Neuronal stem cell (in vitro differentiated cells): Measurements from ENCODE around the gene PCDHGB5.

ENCODE experiments used
- DNase-seq: peaks from one replicate; pipeline ENCODE4 v3.0.0-alpha.2; 2013; ENCODE audit warnings: low spot score
- H2AFZ ChIP-seq: one replicate; pipeline ENCODE4 v1.6.1; 2013; ENCODE audit warnings: mild to moderate bottlenecking, low read length, inconsistent platforms
- H2AK5ac ChIP-seq: 2 replicates; pipeline ENCODE4 v1.6.1; 2013; ENCODE audit warnings: low read depth, mild to moderate bottlenecking, inconsistent platforms, low read length, moderate library complexity, mixed read lengths
- H2BK120ac ChIP-seq: 2 replicates; pipeline ENCODE4 v1.6.1; 2013; ENCODE audit warnings: low read depth, mild to moderate bottlenecking, inconsistent platforms, low read length, moderate library complexity, mixed read lengths
- H2BK12ac ChIP-seq: one replicate; pipeline ENCODE4 v1.6.1; 2013; ENCODE audit warnings: low read length, inconsistent platforms
- H2BK15ac ChIP-seq: 2 replicates; pipeline ENCODE4 v1.6.1; 2013; ENCODE audit warnings: mild to moderate bottlenecking, low read length, inconsistent platforms, mixed read lengths
- H2BK5ac ChIP-seq: one replicate; pipeline ENCODE4 v1.6.1; 2013; ENCODE audit warnings: inconsistent platforms, mild to moderate bottlenecking, low read length, moderate library complexity
- H3K14ac ChIP-seq: one replicate; pipeline ENCODE4 v1.6.1; 2013; ENCODE audit warnings: low read length, inconsistent platforms
- H3K18ac ChIP-seq: 2 replicates; pipeline ENCODE4 v1.6.1; 2013; ENCODE audit warnings: low read length, inconsistent platforms
- H3K23ac ChIP-seq: 2 replicates; pipeline ENCODE4 v1.6.1; 2013; ENCODE audit warnings: low read depth, mild to moderate bottlenecking, mixed read lengths, low read length, inconsistent platforms; ENCODE audit not compliant: poor library complexity
- H3K27ac ChIP-seq: replicated peaks from 3 replicates; pipeline ENCODE4 v1.5.1; 2013; ENCODE audit warnings: low read length, inconsistent platforms
- H3K27me3 ChIP-seq, 3 experiments: 2 replicates each; pipeline ENCODE4 v1.6.1; 2013; ENCODE audit warnings: low read length in 3 of 3, mild to moderate bottlenecking in 2 of 3, inconsistent platforms in 1 of 3, low read depth in 1 of 3, mixed read lengths in 1 of 3, moderate library complexity in 1 of 3; ENCODE audit not compliant: control insufficient read depth in 3 of 3, insufficient read depth in 3 of 3
- H3K36me3 ChIP-seq, 2 donors: replicated peaks in 1 of 2; 2 replicates each; pipeline ENCODE4 v1.6.1; 2013; ENCODE audit warnings: low read length in 2 of 2; ENCODE audit not compliant: control insufficient read depth in 2 of 2, insufficient read depth in 2 of 2
- H3K4ac ChIP-seq: 2 replicates; pipeline ENCODE4 v1.6.1; 2013; ENCODE audit warnings: inconsistent platforms, mild to moderate bottlenecking, low read length, moderate library complexity
- H3K4me1 ChIP-seq, 2 donors: 1 replicate in 1 of 2; 2 replicates in 1 of 2; pipeline ENCODE4 v1.6.1; 2013; ENCODE audit warnings: low read length in 2 of 2, low read depth in 1 of 2; ENCODE audit not compliant: control insufficient read depth in 2 of 2, insufficient read depth in 1 of 2
- H3K4me2 ChIP-seq: one replicate; pipeline ENCODE4 v1.6.1; 2013; ENCODE audit warnings: mild to moderate bottlenecking, low read length, inconsistent platforms; ENCODE audit not compliant: insufficient read depth, poor library complexity, severe bottlenecking
- H3K4me3 ChIP-seq, 2 donors: 2 replicates each; pipeline ENCODE4 v1.5.1; 2013; ENCODE audit warnings: low read length in 2 of 2, mild to moderate bottlenecking in 2 of 2, inconsistent platforms in 1 of 2, moderate library complexity in 1 of 2
- H3K79me1 ChIP-seq: one replicate; pipeline ENCODE4 v1.6.1; 2013; ENCODE audit warnings: low read depth, mild to moderate bottlenecking, inconsistent platforms, low read length, moderate library complexity
- H3K9ac ChIP-seq: one replicate; pipeline ENCODE4 v1.6.1; 2013; ENCODE audit warnings: mild to moderate bottlenecking, low read depth, low read length, inconsistent platforms; ENCODE audit not compliant: poor library complexity
- H3K9me3 ChIP-seq, 2 donors: replicated peaks in 1 of 2; 2 replicates each; pipeline versions ENCODE3 to v1.6.1; 2013; ENCODE audit warnings: low read length in 2 of 2, mild to moderate bottlenecking in 2 of 2, inconsistent platforms in 1 of 2, low read depth in 1 of 2, mixed read lengths in 1 of 2, moderate library complexity in 1 of 2; ENCODE audit not compliant: control insufficient read depth in 2 of 2, insufficient read depth in 1 of 2
- H4K8ac ChIP-seq: one replicate; pipeline ENCODE4 v1.6.1; 2013; ENCODE audit warnings: low read depth, mild to moderate bottlenecking, inconsistent platforms, low read length, moderate library complexity
- H4K91ac ChIP-seq: one replicate; pipeline ENCODE4 v1.6.1; 2013; ENCODE audit warnings: low read length, low read depth, mild to moderate bottlenecking, inconsistent platforms; ENCODE audit not compliant: poor library complexity
- WGBS, 2 donors: extraction: QIAGEN DNeasy Blood & Tissue Kit; methylation state at CpG; one replicate each; pipeline ENCODE4 v1.1.7; 2013; ENCODE audit warnings: missing lambda C conversion rate in 2 of 2, mixed read lengths in 1 of 2; ENCODE audit not compliant: insufficient read length in 2 of 2, insufficient replicate concordance in 1 of 2; ENCODE audit errors: extremely low coverage in 2 of 2; 5-methylcytosine and 5-hydroxymethylcytosine counted together

Gene PCDHGB5

GRCh38 chr5:141437221-141437620 lies 39.5 kb downstream of the PCDHGB5 start:
- H3K27me3 ChIP-seq, result no peaks in the 10 kb centered on the region
- H2BK15ac ChIP-seq, result no peak overlapping the region
- H3K36me3 ChIP-seq, result peaks cover 10 to 17% of the 10 kb centered on the region in 2 donors
- H3K23ac ChIP-seq, result no peak overlapping the region
- no peak overlapping the region for H3K4me3 ChIP-seq
- H2BK120ac ChIP-seq, result no peak overlapping the region
- H3K4me1 ChIP-seq, result no peaks in the 10 kb centered on the region
- H2AFZ ChIP-seq, result no peak overlapping the region
- peaks cover 7% of the 10 kb centered on the region for H3K79me1 ChIP-seq
- H3K18ac ChIP-seq, result no peak overlapping the region
- WGBS, 2 donors, result no CpG with 5 or more reads among the region's 2 CpGs
- H3K9me3 ChIP-seq, result peaks cover 24 to 44% of the 10 kb centered on the region in 2 donors
- no peak overlapping the region for H3K27ac ChIP-seq
- H3K4ac ChIP-seq, result no peak overlapping the region
- no peak overlapping the region for H2BK5ac ChIP-seq
- no peak overlapping the region for H2BK12ac ChIP-seq
- H2AK5ac ChIP-seq, result no peak overlapping the region
- H4K91ac ChIP-seq, result no peak overlapping the region
- no peak overlapping the region for H3K4me2 ChIP-seq
- H4K8ac ChIP-seq, result no peak overlapping the region
- no peak for DNase-seq
- H3K14ac ChIP-seq, result no peak overlapping the region
- H3K9ac ChIP-seq, result no peak overlapping the region

DNA sequence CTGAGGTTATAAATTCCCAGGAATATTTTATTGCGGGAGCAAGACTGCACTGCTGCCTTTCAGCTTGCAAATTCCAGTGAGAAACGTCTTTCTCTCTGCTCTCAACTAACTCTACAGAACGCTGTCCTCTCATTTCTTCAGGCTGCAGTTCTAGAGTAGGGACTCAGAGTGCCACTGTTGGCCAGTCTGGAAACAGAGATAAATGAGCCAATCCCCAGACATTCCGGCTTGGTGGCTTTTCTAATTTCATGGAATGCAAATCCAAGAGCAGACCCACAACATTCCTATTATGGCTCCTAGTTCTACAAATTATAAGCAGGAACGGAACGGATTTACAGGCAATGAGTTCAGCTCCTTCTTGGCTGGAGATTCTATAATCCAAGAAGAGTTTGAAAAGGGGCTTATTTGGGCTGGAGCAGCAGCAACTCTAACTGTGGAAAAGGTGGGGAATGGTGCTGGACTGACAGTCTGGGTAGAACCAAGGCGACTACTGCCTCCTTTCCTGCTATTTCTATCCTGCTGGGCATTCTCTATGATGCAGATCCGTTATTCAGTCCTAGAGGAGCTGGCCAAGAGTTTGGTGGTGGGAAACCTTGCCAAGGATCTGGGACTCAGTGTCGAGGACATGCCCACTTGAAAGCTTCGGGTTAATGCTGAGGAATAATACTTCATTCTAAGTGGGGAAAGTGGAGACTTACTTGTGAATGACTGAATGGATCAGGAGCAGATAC lies 41.8 kb downstream of the PCDHGB5 start:
- Histone ChIP-seq H3K79me1 (peaks cover 5% of the 10 kb centered on the region), H3K4me2 (no peak overlapping the region)

GRCh38 chr5:141440341-141440740 lies 42.6 kb downstream of the PCDHGB5 start:
- no peaks in the 10 kb centered on the region for H3K4me1 ChIP-seq
- H3K4me2 ChIP-seq, result no peak overlapping the region
- no peak overlapping the region for H3K9ac ChIP-seq
- peaks cover 18 to 37% of the 10 kb centered on the region in 2 donors for H3K9me3 ChIP-seq
- H3K14ac ChIP-seq, result no peak overlapping the region
- peaks cover 5% of the 10 kb centered on the region for H3K79me1 ChIP-seq
- no peak overlapping the region for H4K91ac ChIP-seq
- H2BK5ac ChIP-seq, result no peak overlapping the region
- H2AFZ ChIP-seq, result no peak overlapping the region
- H3K4me3 ChIP-seq, result no peak overlapping the region
- H3K18ac ChIP-seq, result no peak overlapping the region
- no peak overlapping the region for H2BK15ac ChIP-seq
- no peak for DNase-seq
- no peak overlapping the region for H3K27ac ChIP-seq
- H2BK12ac ChIP-seq, result no peak overlapping the region
- peaks cover 10 to 17% of the 10 kb centered on the region in 2 donors for H3K36me3 ChIP-seq
- no peaks in the 10 kb centered on the region for H3K27me3 ChIP-seq
- no CpG with 5 or more reads among the region's 9 CpGs for WGBS, 2 donors
- H2AK5ac ChIP-seq, result no peak overlapping the region
- no peak overlapping the region for H3K23ac ChIP-seq
- no peak overlapping the region for H4K8ac ChIP-seq
- H3K4ac ChIP-seq, result no peak overlapping the region
- H2BK120ac ChIP-seq, result no peak overlapping the region

More for the DNA sequence above, 41.8 kb downstream of the PCDHGB5 start:
- Histone ChIP-seq H3K14ac (no peak overlapping the region), H4K91ac (no peak overlapping the region), H3K4me3 (no peak overlapping the region), H3K4me1 (no peaks in the 10 kb centered on the region), H3K23ac (no peak overlapping the region), H2AK5ac (no peak overlapping the region), H2AFZ (no peak overlapping the region), H3K36me3 (peaks cover 10 to 17% of the 10 kb centered on the region in 2 donors), H3K18ac (no peak overlapping the region), H2BK12ac (no peak overlapping the region), H3K9me3 (peaks cover 18 to 37% of the 10 kb centered on the region in 2 donors), H3K27ac (no peak overlapping the region), H2BK15ac (no peak overlapping the region), H3K9ac (no peak overlapping the region), H2BK120ac (no peak overlapping the region), H3K27me3 (no peaks in the 10 kb centered on the region), H4K8ac (no peak overlapping the region), H3K4ac (no peak overlapping the region), H2BK5ac (no peak overlapping the region)
- DNase-seq, result no peak
- WGBS, 2 donors, result no CpG with 5 or more reads among the region's 10 CpGs

DNA sequence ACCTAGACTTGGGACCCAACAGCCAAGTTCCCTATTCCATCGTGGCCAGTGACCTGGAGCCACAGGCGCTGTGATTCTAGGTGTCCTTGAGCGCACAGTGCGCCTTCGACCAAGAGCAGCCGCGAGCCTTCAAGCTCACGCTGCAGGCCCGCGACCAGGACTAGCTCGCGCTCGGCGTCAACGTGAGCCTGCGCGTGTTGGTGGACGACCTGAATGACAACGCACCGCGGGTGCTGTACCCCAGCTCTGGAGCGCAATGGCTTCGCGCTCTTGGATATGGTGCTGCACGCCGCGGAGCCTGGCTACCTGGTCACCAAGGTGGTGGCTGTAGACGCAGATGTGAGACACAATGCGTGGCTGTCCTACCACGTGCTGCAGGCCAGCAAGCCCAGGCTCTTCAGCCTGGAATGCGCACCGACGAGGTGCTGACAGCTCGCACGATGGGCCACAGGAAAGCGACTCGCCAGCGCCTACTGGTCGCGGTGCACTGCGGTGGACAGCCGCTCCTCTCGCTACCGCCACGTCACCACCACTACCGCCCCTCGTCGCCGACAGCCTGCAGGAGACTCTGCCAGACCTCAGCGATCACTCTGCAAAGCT lies 43.9 kb downstream of the PCDHGB5 start:
- WGBS, 2 donors, result no CpG with 5 or more reads among the region's 50 CpGs
- Histone ChIP-seq H3K4me3 (peak overlapping the region in 1 of 2 donors; percentile 56), H3K4me2 (no peak overlapping the region)

More for the DNA sequence above, 43.9 kb downstream of the PCDHGB5 start:
- Histone ChIP-seq H3K36me3 (peaks cover 10 to 17% of the 10 kb centered on the region in 2 donors), H3K9me3 (peaks cover 18 to 34% of the 10 kb centered on the region in 2 donors), H2BK5ac (no peak overlapping the region), H3K18ac (no peak overlapping the region), H3K23ac (peak overlapping the region; percentile 44), H3K27me3 (no peaks in the 10 kb centered on the region), H4K91ac (no peak overlapping the region), H3K79me1 (peaks cover 5% of the 10 kb centered on the region), H2BK120ac (no peak overlapping the region), H2AFZ (no peak overlapping the region), H3K4ac (no peak overlapping the region), H2BK15ac (no peak overlapping the region), H3K14ac (no peak overlapping the region), H3K27ac (no peak overlapping the region), H4K8ac (no peak overlapping the region), H3K9ac (no peak overlapping the region), H3K4me1 (no peaks in the 10 kb centered on the region), H2BK12ac (no peak overlapping the region), H2AK5ac (no peak overlapping the region)
- DNase-seq, result no peak
